Fibroblast of lung (primary cell): ENCODE measurements around the gene KAZALD1.

Experiments used
- EZH2 ChIP-seq: IDR thresholded peaks from 2 replicates; pipeline ENCODE4 v1.5.1; 2012; ENCODE audit warnings: low read length, control low read depth, mild to moderate bottlenecking; ENCODE audit errors: missing control alignments
- TF ChIP-seq, protein P1 (sequence below), 2 donors: IDR thresholded peaks in 1 of 2; conservative IDR thresholded peaks in 1 of 2; 1 replicate in 1 of 2; 2 replicates in 1 of 2; pipeline ENCODE4 v1.5.1; 2011 to 2012; ENCODE audit warnings: low read length in 2 of 2, control low read depth in 1 of 2, inconsistent platforms in 1 of 2, low read depth in 1 of 2, mild to moderate bottlenecking in 1 of 2

DNA sequence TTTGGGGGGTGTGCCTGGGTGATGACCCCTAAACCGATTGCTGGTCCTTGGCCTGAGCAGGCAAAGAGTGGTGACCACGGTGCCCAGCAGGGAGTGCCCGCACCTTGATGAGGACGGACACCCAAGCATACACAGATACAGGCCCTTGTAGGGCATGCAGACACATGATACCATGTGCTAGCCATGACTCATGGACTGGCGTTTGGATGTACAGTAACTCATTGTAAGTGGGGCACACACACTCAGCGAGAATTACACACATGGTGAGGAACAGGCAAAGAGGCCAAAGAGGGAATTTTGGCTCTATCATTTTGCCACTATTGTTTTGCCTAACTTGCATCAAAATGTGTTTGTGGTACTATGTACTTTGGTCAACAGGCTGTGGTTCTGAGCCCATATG lies 24.1 kb downstream of the KAZALD1 start:
- TF ChIP-seq, protein P1, sequence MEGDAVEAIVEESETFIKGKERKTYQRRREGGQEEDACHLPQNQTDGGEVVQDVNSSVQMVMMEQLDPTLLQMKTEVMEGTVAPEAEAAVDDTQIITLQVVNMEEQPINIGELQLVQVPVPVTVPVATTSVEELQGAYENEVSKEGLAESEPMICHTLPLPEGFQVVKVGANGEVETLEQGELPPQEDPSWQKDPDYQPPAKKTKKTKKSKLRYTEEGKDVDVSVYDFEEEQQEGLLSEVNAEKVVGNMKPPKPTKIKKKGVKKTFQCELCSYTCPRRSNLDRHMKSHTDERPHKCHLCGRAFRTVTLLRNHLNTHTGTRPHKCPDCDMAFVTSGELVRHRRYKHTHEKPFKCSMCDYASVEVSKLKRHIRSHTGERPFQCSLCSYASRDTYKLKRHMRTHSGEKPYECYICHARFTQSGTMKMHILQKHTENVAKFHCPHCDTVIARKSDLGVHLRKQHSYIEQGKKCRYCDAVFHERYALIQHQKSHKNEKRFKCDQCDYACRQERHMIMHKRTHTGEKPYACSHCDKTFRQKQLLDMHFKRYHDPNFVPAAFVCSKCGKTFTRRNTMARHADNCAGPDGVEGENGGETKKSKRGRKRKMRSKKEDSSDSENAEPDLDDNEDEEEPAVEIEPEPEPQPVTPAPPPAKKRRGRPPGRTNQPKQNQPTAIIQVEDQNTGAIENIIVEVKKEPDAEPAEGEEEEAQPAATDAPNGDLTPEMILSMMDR (conservative IDR thresholded peaks at IDR 0.05 in 1 of 2, IDR thresholded peaks at IDR 0.05 in 1 of 2; ENCODE audit: low read depth in 1 of 2, low read length in 2 of 2) = no peak
- no peak for TF ChIP-seq EZH2
